ENCODE results near the gene PKD2L1. TPM values are rescaled to one million over a fixed set of nuclear protein-coding genes. Genes with fewer than 3 reads are reported as not detected.
"Not testable (repeated sequence)": the region's sequence is repeated elsewhere in the genome, so short reads cannot be mapped to it uniquely, and the experiment has no call there.

Gene PKD2L1
- total RNA-seq, 1 donor from 2014 or later: not detected

DNA sequence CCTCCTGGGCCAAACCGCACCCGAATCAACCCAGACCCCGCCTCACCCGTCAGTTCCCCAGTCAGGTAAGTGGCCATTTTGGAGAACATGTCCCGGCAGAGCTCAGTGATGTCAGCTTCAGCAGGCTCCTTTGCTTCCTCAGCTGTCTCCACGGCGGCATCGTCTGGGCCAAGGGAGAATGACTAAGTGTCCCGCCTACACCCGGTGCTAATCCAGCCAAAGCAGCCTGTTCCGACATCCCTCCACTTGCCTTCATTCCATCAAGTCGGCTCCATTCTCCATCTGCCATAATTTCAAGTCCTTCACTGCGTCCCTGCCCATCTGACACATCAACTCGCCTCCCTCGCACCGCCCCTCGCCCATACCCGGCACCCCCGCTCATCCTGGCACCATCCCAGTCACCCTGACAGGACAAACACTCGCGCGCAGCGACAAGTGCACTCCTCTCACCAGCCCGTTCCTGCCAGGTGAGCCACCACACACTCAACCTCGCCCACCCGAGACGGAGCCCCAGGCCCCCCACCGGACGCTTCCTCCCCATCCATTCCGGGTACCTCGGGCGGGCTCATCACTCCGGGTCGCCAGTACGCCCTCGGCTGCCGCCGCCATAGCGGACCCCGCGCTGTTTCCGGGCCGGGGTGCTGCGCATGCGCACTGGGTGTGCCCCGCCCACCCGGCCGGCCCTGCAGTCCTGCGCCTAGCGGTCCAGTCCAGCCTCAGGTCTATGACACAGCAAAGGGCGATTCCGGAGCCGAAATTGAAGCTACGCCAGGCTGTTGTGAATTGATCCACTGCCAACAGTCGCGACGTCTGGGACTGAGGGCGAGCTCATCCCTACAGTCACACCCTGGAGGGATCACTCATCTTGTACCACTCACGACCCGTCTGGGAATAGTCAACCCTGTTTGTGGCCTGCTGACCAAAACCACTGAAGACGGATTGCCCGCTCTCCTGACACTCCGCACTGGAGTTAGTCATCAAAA is 43.7 kb downstream of the PKD2L1 start, which contains the start of gene BLOC1S2:
Gene BLOC1S2 (minus strand): TSS at position 630 of the 983 bp plus-strand sequence. CDS start 21 bp downstream, at position 609.
- DNase-seq: peak; percentile 55

DNA sequence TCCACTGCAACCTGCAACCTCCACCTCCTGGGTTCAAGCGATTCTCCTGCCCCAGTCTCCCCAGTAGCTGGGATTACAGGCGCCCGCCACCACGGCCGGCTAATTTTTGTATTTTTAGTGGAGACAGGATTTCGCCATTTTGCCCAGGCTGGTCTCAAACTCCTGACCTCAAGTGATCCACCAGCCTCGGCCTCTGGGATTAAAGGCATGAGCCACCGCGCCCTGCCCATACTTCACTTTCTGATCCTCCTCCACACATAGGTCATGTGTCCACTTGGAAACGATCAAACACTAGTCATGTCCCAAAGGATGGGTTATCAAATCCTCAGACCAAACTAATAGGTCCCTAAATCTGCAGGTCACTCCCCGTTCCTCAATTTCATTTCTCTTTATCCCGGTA is 44.7 kb downstream of the PKD2L1 start:
- not testable (repeated sequence) for DNase-seq

DNA sequence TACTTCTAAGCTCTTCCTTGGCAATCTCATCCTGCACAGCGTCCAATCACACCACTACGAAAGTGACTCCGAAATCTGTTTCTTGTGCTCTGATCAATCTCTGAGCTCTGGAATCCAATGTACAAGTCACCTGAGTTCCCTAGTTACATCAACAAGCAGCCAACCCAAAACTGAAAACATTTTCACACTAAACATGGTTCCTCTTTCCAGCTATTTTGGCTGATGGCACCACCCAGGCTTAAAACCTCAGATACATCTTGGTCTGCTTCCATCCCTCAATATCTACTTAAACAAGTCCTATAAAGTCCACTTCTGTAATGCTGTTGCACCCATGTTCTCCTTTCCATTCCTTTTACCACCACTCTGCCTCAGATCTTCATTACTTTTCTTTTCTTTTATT is 47.1 kb downstream of the PKD2L1 start:
- no peak for DNase-seq

DNA sequence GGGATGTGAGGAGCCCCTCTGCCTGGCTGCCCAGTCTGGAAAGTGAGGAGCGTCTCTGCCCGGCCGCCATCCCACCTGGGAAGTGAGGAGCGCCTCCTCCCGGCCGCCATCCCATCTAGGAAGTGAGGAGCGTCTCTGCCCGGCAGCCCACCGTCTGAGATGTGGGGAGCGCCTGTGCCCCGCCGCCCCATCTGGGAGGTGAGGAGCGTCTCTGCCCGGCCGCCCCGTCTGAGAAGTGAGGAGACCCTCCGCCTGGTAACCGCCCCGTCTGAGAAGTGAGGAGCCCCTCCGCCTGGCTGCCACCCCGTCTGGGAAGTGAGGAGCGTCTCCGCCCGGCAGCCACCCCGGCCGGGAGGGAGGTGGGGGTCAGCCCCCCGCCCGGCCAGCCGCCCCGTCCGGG is 53.1 kb downstream of the PKD2L1 start:
- DNase-seq: not testable (repeated sequence)

DNA sequence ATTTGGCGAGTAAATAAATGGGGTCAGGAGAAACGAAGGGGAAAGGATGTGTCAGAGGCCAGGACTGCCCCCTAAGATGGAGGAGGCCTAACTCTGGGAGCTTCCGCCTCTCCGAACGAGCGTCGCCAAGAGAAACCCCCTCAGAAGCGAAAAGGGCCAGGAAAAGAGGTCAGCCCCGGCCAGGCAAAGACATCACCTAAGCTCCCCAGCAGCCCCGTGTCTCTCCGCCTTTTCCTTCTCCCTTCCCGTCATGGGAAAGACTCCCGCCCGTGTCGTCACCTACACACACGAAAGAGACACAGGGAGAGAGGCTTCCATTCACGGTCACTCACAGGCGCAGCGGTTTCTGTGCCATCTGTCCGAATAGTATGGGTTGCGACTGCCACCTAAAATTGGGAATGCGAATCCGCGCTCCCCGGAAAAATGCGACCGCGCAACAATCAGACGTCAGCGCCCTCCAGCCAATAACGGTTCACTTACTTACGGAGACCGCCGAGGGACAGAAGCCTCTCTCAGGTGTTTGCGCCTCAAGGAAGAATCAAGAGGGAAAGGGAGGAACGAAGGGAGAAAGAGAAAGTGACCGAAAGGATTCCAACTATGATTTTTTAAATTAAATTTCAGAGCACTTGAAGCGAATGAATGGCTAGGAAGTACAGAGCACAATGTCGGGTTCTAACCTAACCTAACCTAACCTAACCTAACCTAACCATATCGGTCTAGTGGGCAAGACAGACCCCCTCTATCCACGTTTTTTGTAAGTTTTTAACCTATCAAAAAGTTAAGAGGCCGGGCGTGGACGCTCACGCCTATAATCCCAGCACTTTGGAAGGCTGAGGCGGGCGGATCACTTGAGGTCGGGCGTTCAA is 62.6 kb downstream of the PKD2L1 start, which contains the start of gene CWF19L1:
Gene CWF19L1 (minus strand): TSS at position 400 of the 866 bp plus-strand sequence. CDS start 45 bp downstream, at position 355.
- peak; percentile 91 for DNase-seq

DNA sequence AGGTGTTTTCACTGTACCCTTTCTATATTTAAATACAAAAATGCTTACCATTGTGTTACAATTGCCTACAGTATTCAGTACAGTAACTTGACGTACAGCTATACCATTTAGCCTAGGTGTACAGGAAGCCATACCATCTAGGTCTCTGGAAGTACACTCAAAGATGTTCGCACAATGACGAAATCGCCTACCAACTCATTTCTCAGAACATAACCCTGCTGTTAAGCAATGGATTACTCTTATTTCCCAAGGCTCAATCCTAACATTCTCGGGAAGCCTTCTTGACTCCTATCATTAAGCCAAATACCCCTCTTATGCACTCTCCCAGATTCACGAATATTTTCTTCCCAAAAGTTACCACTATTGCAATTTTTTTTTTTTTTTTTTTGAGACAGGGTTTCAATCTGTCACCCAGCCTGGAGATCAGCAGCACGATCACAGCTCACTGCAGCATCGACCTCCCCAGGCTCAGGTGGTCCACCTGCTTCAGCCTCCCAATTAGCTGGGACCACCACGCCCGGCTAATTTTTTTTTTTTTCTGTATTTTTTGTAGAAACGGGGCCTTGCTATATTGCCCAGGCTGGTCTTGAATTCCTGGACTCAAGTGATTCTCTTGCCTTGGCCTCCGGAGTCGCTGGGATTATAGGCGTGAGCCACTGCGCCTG is 64.1 kb downstream of the PKD2L1 start:
- no peak for DNase-seq

DNA sequence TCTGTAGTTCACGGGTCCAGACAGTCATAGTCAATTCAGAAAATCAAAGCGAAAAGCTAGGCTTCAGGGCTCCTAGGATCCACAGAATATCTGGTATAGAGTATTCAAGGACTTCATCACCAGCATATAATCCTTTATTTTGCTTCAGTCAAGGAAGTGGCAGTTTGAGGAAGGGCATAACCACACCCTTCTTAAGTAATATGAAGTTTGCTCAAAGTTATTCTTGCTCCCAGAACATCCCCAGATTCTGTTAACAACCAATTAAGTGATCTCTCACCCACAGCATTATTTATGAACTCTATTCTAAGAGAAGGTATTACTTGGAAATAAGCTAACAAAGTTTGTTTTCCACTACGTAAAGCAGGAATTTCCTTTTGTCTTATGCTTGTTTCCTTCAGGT is 75.8 kb downstream of the PKD2L1 start:
- no peak for DNase-seq

DNA sequence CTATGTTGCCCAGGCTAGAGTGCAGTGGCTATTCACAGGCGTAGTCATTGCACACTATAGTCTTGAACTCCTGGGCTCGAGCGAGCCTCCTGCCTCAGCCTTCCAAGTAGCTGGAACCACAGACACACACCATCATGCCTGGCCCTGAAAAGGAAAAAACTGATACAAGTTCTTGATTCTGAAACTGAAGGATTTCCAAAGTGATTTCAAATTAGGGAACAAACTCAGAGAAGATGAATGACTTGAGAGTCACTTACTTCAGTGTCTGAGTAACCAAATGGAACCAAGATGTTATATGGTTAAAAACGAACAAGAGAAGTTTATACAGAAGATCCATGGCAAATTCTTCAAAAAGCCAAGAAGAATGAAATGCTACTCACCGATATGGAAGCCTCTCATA is 77.0 kb downstream of the PKD2L1 start:
- no peak for DNase-seq

DNA sequence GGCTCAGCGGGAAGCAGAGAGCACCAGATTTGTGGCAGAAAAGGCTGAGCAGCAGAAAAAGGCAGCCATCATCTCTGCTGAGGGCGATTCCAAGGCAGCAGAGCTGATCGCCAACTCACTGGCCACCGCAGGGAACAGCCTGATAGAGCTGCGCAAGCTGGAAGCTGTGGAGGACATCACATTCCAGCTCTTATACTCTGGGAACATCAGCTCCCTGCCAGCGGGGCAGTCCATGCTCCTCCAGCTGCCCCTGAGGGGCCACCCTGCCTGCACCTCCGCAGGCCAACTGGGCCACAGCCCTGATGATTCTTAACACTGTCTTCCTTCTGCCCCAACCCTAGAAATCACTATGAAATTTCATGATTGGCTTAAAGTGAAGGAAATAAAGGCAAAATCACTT is 81.2 kb downstream of the PKD2L1 start:
- no peak for DNase-seq

DNA sequence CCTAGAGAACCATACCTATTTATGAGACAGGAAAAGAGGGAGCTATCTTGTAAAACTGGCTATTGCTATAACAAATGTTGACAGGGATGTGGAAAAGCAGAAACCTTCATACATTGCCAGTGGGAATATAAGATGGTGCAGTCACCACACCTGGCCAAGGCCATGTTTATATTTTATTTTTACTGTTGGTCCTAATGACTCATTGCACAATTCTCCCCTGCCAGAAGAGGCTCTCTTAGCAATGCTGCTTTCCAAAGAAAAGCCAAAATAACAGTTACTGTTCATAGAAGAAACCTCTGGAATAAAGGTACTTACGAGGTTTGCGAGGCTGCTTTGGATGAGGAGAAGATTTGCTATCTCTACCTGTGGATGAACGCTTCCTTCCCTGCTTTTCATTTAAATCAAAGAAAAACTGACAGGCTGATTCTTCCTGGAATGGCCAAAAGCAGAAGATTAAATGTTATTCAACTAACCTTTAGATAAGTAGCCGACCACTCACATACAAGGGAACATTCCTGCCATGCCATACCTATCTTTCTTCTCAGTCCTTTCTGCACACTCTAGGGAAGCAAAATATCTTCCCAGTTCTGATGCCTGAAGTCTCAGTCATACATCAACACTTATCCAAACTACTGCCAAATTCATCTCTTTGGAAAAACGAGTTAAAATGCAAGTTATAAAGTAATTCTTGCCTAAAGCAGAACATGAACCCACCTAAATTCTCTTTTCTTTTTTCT is 84.4 kb downstream of the PKD2L1 start:
- DNase-seq: no peak

DNA sequence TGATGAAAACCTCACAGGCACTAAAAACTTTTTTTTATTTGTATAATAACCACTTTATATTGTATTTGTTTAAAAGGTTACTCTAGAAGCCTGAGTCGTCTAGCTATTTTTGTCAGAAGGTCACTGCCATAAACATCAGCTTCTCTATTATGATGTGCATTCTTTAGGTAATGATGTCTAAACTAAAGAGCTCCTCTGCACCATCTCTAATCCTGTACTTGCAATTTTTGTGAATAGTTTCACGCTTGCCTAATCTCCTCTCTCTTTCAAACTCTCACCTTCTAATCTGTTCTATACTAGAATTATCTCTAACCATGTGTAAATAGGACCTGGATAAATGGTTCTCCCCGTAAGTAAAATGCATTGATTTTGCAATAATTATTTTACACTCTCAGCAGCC is 90.2 kb downstream of the PKD2L1 start:
- no peak for DNase-seq

DNA sequence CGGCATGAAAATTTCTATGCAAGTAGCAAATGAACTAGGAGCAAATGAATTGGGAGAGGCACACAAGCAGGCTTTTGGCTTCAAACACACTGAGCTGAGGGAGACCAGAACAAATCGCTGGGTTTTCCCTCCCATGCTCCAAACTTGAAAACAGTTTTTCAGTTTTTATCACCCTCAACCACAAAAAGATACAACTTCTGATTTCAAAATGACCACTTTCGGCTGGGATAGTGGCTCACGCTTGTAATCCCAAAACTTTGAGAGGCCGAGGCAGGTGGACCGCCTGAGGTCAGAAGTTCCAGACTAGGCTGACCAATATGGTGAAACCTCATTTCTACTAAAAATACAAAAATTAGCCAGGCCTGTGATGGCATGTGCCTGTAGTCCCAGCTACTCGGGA is 91.6 kb downstream of the PKD2L1 start:
- DNase-seq: no peak

Small RNA genes within 50 kb of the gene (small RNA-seq; reads per million reads assigned to genes)
- gene RNU6-422P (ENCODE audit: low replicate concordance): not detected

Other genes with a start within 250 kb of the PKD2L1 start
- gene CPN1, start 248.4 kb downstream of the PKD2L1 start, total RNA-seq: not detected
- 33.8 TPM for gene ERLIN1, start 144.2 kb downstream of the PKD2L1 start, total RNA-seq
- gene CHUK, start 100.6 kb downstream of the PKD2L1 start, total RNA-seq: 15.7 TPM
- gene CWF19L1, start 62.6 kb downstream of the PKD2L1 start, total RNA-seq: 22.8 TPM
- gene BLOC1S2, start 43.5 kb downstream of the PKD2L1 start, total RNA-seq: 32.4 TPM
- gene SCD, start 17.0 kb upstream of the PKD2L1 start, total RNA-seq: 908 TPM
- not detected for gene WNT8B, start 132.8 kb upstream of the PKD2L1 start, total RNA-seq
- gene SEC31B, start 189.6 kb upstream of the PKD2L1 start, total RNA-seq: 5.8 TPM
- 111 TPM for gene NDUFB8, start 199.6 kb upstream of the PKD2L1 start, total RNA-seq
- gene HIF1AN, start 205.7 kb upstream of the PKD2L1 start, total RNA-seq: 13.0 TPM